Neural cell (in vitro differentiated cells): Measurements from ENCODE around the gene EEPD1. TPM values are rescaled to one million over a fixed set of nuclear protein-coding genes. Genes with fewer than 3 reads are reported as not detected.

ENCODE experiments used
- H2AFZ ChIP-seq: fragments of 200-600, 300-800 bp; sonication (generic), shearing (Covaris generic); 2 replicates; pipeline ENCODE4 v1.6.0; 2014; ENCODE audit warnings: low read depth, mild to moderate bottlenecking, antibody characterized with exemption, low read length, moderate library complexity
- H3F3A ChIP-seq: fragments of 200-600 bp; shearing (Covaris generic); 2 replicates; pipeline ENCODE4 v1.6.1; 2016; ENCODE audit warnings: mild to moderate bottlenecking, moderate library complexity, mixed read lengths, antibody characterized with exemption, low read length; ENCODE audit not compliant: insufficient read depth, poor library complexity, severe bottlenecking
- H3K27ac ChIP-seq: fragments of 200-600, 300-800 bp; sonication (generic), shearing (Covaris generic); 2 replicates; pipeline ENCODE4 v1.5.1; 2014; ENCODE audit warnings: mild to moderate bottlenecking, low read length, moderate library complexity
- H3K27me3 ChIP-seq: fragments of 300-800, 200-600 bp; sonication (generic), shearing (Covaris generic); 2 replicates; pipeline ENCODE4 v1.6.0; 2014; ENCODE audit warnings: mild to moderate bottlenecking, low read depth, low read length, moderate library complexity; ENCODE audit not compliant: insufficient read depth
- H3K36me3 ChIP-seq: fragments of 300-800, 200-600 bp; sonication (generic), shearing (Covaris generic); 2 replicates; pipeline ENCODE4 v1.5.1; 2014; ENCODE audit warnings: mild to moderate bottlenecking, antibody characterized with exemption, low read length, moderate library complexity; ENCODE audit not compliant: insufficient read depth
- H3K4me2 ChIP-seq: fragments of 300-800, 200-600 bp; sonication (generic), shearing (Covaris generic); 2 replicates; pipeline ENCODE4 v1.6.0; 2014; ENCODE audit warnings: mild to moderate bottlenecking, low read length
- H3K4me3 ChIP-seq: fragments of 300-800, 200-600 bp; sonication (generic), shearing (Covaris generic); 2 replicates; pipeline ENCODE4 v1.5.1; 2014; ENCODE audit warnings: mild to moderate bottlenecking, low read length, moderate library complexity
- H3K79me2 ChIP-seq: fragments of 200-600 bp; shearing (Covaris generic); replicated peaks from 2 replicates; pipeline ENCODE4 v1.6.0; 2014; ENCODE audit warnings: mild to moderate bottlenecking, low read length, moderate library complexity; ENCODE audit not compliant: insufficient read depth
- H3K9ac ChIP-seq: fragments of 300-800, 200-600 bp; sonication (generic), shearing (Covaris generic); 2 replicates; pipeline ENCODE4 v1.6.1; 2016; ENCODE audit warnings: mild to moderate bottlenecking, low read length, mixed read lengths
- H3K9me2 ChIP-seq: fragments of 200-600 bp; shearing (Covaris generic); 2 replicates; pipeline ENCODE4 v1.6.1; 2016; ENCODE audit warnings: mild to moderate bottlenecking, low read length, mixed read lengths; ENCODE audit not compliant: insufficient read depth
- H3K9me3 ChIP-seq: fragments of 200-600, 300-800 bp; sonication (generic), shearing (Covaris generic); 2 replicates; pipeline ENCODE4 v1.6.1; 2016; ENCODE audit warnings: mild to moderate bottlenecking, mixed run types, low read length, moderate library complexity, mixed read lengths
- H4K20me1 ChIP-seq: fragments of 200-600 bp; shearing (Covaris generic); 2 replicates; pipeline ENCODE4 v1.6.1; 2016; ENCODE audit warnings: mild to moderate bottlenecking, mixed run types; ENCODE audit not compliant: insufficient read depth
- CTCF ChIP-seq: fragments of 450-650 bp; IDR thresholded peaks from 2 replicates; pipeline ENCODE4 v1.5.1; 2014; ENCODE audit warnings: antibody characterized with exemption, mild to moderate bottlenecking, moderate library complexity; ENCODE audit not compliant: poor library complexity, severe bottlenecking
- EP300 ChIP-seq: fragments of 450-650 bp; conservative IDR thresholded peaks from 2 replicates; pipeline ENCODE4 v1.6.1; 2014; ENCODE audit warnings: antibody characterized with exemption, mild to moderate bottlenecking, moderate library complexity; ENCODE audit not compliant: poor library complexity, severe bottlenecking
- EZH2 ChIP-seq: fragments of 200-600, 300-800 bp; shearing (Covaris generic), sonication (generic); IDR thresholded peaks from 2 replicates; pipeline ENCODE4 v1.6.1; 2014; ENCODE audit warnings: antibody characterized with exemption, low read length, borderline replicate concordance, mild to moderate bottlenecking; ENCODE audit not compliant: insufficient read depth, poor library complexity, severe bottlenecking
- MXI1 ChIP-seq: fragments of 450-650 bp; conservative IDR thresholded peaks from 2 replicates; pipeline ENCODE4 v1.6.1; 2014; ENCODE audit warnings: antibody characterized with exemption, mild to moderate bottlenecking; ENCODE audit not compliant: poor library complexity, severe bottlenecking
- POLR2AphosphoS5 ChIP-seq: IDR thresholded peaks from 2 replicates; pipeline ENCODE4 v1.6.1; 2012
- RAD21 ChIP-seq: fragments of 450-650 bp; conservative IDR thresholded peaks from 2 replicates; pipeline ENCODE4 v1.6.1; 2014; ENCODE audit warnings: antibody characterized with exemption, mild to moderate bottlenecking, moderate library complexity
- SMC3 ChIP-seq: fragments of 450-650 bp; conservative IDR thresholded peaks from 2 replicates; pipeline ENCODE4 v1.6.1; 2014; ENCODE audit warnings: antibody characterized with exemption, mild to moderate bottlenecking, moderate library complexity; ENCODE audit not compliant: poor library complexity
- TAF1 ChIP-seq: IDR thresholded peaks from 2 replicates; pipeline ENCODE4 v1.6.1; 2012; ENCODE audit warnings: low read depth
- polyA plus RNA-seq: library from polyadenylated mRNA; depleted of rRNA; stranded (reverse); fragments of >200 nt; gene quantifications from 2 replicates; pipeline ENCODE4 v1.2.3, GENCODE V29; 2014
- TF ChIP-seq, protein P1 (sequence below): IDR thresholded peaks from 2 replicates; pipeline ENCODE4 v1.6.1; 2012; ENCODE audit warnings: borderline replicate concordance

EEPD1 gene
- polyA plus RNA-seq, 1 donor from 2014 or later, result 4.2 TPM

GRCh38 chr7:36209814-36210183, 56.7 kb downstream of the EEPD1 start:
- Histone ChIP-seq H3K9me2 (no peaks in the 10 kb centered on the region), H4K20me1 (no peaks in the 10 kb centered on the region), H3K4me3 (no peak overlapping the region), H3K9ac (no peak overlapping the region), H2AFZ (no peak overlapping the region), H3K27me3 (no peaks in the 10 kb centered on the region), H3K27ac (no peak overlapping the region), H3K4me2 (no peak overlapping the region), H3K36me3 (no peaks in the 10 kb centered on the region), H3K9me3 (no peaks in the 10 kb centered on the region), H3F3A (no peaks in the 10 kb centered on the region), H3K79me2 (no peaks in the 10 kb centered on the region)
- no peak for TF ChIP-seq POLR2AphosphoS5
- no peak for TF ChIP-seq SMC3
- no peak for TF ChIP-seq EP300
- TF ChIP-seq TAF1, result no peak
- no peak for TF ChIP-seq RAD21
- TF ChIP-seq, protein P1, sequence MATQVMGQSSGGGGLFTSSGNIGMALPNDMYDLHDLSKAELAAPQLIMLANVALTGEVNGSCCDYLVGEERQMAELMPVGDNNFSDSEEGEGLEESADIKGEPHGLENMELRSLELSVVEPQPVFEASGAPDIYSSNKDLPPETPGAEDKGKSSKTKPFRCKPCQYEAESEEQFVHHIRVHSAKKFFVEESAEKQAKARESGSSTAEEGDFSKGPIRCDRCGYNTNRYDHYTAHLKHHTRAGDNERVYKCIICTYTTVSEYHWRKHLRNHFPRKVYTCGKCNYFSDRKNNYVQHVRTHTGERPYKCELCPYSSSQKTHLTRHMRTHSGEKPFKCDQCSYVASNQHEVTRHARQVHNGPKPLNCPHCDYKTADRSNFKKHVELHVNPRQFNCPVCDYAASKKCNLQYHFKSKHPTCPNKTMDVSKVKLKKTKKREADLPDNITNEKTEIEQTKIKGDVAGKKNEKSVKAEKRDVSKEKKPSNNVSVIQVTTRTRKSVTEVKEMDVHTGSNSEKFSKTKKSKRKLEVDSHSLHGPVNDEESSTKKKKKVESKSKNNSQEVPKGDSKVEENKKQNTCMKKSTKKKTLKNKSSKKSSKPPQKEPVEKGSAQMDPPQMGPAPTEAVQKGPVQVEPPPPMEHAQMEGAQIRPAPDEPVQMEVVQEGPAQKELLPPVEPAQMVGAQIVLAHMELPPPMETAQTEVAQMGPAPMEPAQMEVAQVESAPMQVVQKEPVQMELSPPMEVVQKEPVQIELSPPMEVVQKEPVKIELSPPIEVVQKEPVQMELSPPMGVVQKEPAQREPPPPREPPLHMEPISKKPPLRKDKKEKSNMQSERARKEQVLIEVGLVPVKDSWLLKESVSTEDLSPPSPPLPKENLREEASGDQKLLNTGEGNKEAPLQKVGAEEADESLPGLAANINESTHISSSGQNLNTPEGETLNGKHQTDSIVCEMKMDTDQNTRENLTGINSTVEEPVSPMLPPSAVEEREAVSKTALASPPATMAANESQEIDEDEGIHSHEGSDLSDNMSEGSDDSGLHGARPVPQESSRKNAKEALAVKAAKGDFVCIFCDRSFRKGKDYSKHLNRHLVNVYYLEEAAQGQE, result no peak
- TF ChIP-seq EZH2, result no peak
- no peak for TF ChIP-seq CTCF
- no peak for TF ChIP-seq MXI1

DNA sequence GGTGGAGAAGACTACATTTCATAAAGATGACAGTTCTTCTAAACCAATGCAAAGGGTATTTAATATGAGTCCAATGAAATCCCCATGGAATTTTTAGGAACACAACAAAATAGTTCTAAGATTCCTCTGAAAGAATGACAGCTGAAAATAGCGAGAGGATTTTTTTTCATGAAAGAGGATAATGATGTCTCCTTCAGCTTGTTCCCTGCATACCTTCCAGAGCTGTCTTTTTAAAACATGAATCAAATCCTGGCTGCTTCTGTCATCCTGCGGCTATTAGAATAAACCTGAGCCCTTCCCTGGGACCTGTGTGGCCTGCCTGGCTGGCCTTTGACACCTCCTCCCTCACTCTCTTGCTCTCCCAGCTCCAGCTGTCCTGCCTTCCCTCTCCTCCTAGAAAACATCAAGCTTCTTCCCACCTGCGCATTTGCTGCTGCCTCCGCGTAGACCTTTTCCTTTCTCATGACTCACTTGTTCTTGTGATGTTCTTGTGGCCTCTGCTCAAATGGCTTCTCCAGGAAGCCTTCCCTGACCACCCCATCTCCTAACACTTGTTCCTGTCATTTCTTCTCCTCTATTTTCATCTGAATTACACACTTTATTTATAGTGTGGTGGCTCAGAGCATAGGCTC, 57.4 kb downstream of the EEPD1 start:
- Histone ChIP-seq H3F3A (no peaks in the 10 kb centered on the region), H3K27ac (peak overlapping the region; percentile 20), H3K9me3 (no peaks in the 10 kb centered on the region), H3K4me2 (no peak overlapping the region), H3K36me3 (no peaks in the 10 kb centered on the region), H4K20me1 (no peaks in the 10 kb centered on the region), H3K9ac (no peak overlapping the region), H3K9me2 (no peaks in the 10 kb centered on the region), H3K79me2 (no peaks in the 10 kb centered on the region), H3K27me3 (no peaks in the 10 kb centered on the region), H3K4me3 (no peak overlapping the region), H2AFZ (no peak overlapping the region)
- TF ChIP-seq POLR2AphosphoS5, result no peak
- TF ChIP-seq EZH2, result no peak
